OCI-LY1 (cell line): ENCODE data around the gene HSPA5.
"Not testable (repeated sequence)": the region's sequence is repeated elsewhere in the genome, so short reads cannot be mapped to it uniquely, and the experiment has no call there.

ENCODE experiments used
- H2AFZ ChIP-seq: fragments of 200-600 bp; sonication (generic), shearing (Covaris generic); 2 replicates; pipeline ENCODE4 v1.6.0; 2014; ENCODE audit warnings: antibody characterized with exemption, mild to moderate bottlenecking, low read length
- H3F3A ChIP-seq: fragments of 200-600 bp; sonication (generic), shearing (Covaris generic); 2 replicates; pipeline ENCODE4 v1.6.0; 2014; ENCODE audit warnings: mild to moderate bottlenecking, antibody characterized with exemption, low read length, moderate library complexity; ENCODE audit not compliant: insufficient read depth
- H3K27ac ChIP-seq: fragments of 200-600 bp; sonication (generic); 2 replicates; pipeline ENCODE4 v1.5.1; 2014; ENCODE audit warnings: low read length, mixed run types, mild to moderate bottlenecking, low read depth; ENCODE audit not compliant: poor library complexity, severe bottlenecking
- H3K27me3 ChIP-seq: fragments of 200-600 bp; sonication (generic); 2 replicates; pipeline ENCODE4 v1.6.0; 2014; ENCODE audit warnings: antibody characterized with exemption, mild to moderate bottlenecking, low read length, moderate library complexity; ENCODE audit not compliant: insufficient read depth
- H3K36me3 ChIP-seq: fragments of 200-600 bp; sonication (generic); 2 replicates; pipeline ENCODE4 v1.6.1; 2014; ENCODE audit warnings: mild to moderate bottlenecking, antibody characterized with exemption, low read length, moderate library complexity, mixed read lengths; ENCODE audit not compliant: insufficient read depth
- H3K4me1 ChIP-seq: fragments of 200-600 bp; sonication (generic); 2 replicates; pipeline ENCODE4 v1.5.1; 2014; ENCODE audit warnings: mild to moderate bottlenecking, low read length, moderate library complexity; ENCODE audit not compliant: insufficient read depth, severe bottlenecking
- H3K4me2 ChIP-seq: fragments of 200-600 bp; sonication (generic), shearing (Covaris generic); 2 replicates; pipeline ENCODE4 v1.6.1; 2014; ENCODE audit warnings: low read length
- H3K4me3 ChIP-seq: fragments of 200-600 bp; sonication (generic); 2 replicates; pipeline ENCODE4 v1.5.1; 2014; ENCODE audit warnings: low read length, low read depth, mild to moderate bottlenecking, mixed read lengths; ENCODE audit not compliant: poor library complexity, severe bottlenecking
- H3K79me2 ChIP-seq: fragments of 200-600 bp; shearing (Covaris generic); 2 replicates; pipeline ENCODE4 v1.6.1; 2016; ENCODE audit warnings: mixed run types, low read length, mixed read lengths; ENCODE audit not compliant: insufficient read depth
- H3K9ac ChIP-seq: fragments of 200-600 bp; sonication (generic), shearing (Covaris generic); 2 replicates; pipeline ENCODE4 v1.6.1; 2014; ENCODE audit warnings: mild to moderate bottlenecking, low read length, mixed read lengths
- H3K9me2 ChIP-seq: fragments of 200-600 bp; sonication (generic), shearing (Covaris generic); 2 replicates; pipeline ENCODE4 v1.6.1; 2014; ENCODE audit warnings: low read depth, mild to moderate bottlenecking, low read length, mixed read lengths
- H3K9me3 ChIP-seq: fragments of 200-600 bp; shearing (Covaris generic); 2 replicates; pipeline ENCODE4 v1.6.1; 2014; ENCODE audit warnings: low read length, mixed read lengths
- H4K20me1 ChIP-seq: fragments of 200-600 bp; sonication (generic), shearing (Covaris generic); 2 replicates; pipeline ENCODE4 v1.6.0; 2016; ENCODE audit warnings: mild to moderate bottlenecking, low read length; ENCODE audit not compliant: insufficient read depth
- CTCF ChIP-seq: fragments of 200-600 bp; sonication (generic), shearing (Covaris generic); IDR thresholded peaks from 2 replicates; pipeline ENCODE4 v1.5.1; 2017; ENCODE audit warnings: mild to moderate bottlenecking, antibody characterized with exemption, low read length, moderate library complexity, mixed read lengths
- EZH2 ChIP-seq: fragments of 200-600 bp; sonication (generic), shearing (Covaris generic); IDR thresholded peaks from 2 replicates; pipeline ENCODE4 v1.8.0; 2017; ENCODE audit warnings: borderline replicate concordance, mixed run types, mild to moderate bottlenecking, antibody characterized with exemption, low read length, moderate library complexity, mixed read lengths

Gene HSPA5

DNA sequence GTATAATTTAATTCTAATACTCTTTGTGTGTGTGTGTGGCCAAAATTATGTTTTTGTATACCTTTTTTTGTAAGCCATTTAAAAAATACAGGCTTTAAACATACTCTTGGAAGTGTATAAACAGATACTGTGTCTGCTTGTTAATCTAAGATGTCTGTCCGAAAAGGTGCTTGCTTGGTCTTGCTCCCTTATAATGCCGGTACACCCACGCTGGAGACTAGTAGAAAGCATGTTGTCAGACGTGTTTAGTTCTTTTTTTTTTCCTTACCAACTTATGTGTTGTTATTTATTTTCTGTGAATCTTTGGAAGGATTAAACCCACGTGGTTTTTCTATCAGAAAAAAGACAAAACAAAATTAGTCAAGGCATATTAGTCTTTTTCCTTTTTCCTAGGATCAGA lies 29.9 kb upstream of the HSPA5 start:
- H3K9me2 ChIP-seq: no peaks in the 10 kb centered on the region
- no peaks in the 10 kb centered on the region for H3F3A ChIP-seq
- no peak overlapping the region for H2AFZ ChIP-seq
- H3K27ac ChIP-seq: no peak overlapping the region
- H3K4me1 ChIP-seq: peaks cover 14% of the 10 kb centered on the region
- no peaks in the 10 kb centered on the region for H3K9me3 ChIP-seq
- H3K36me3 ChIP-seq: peaks cover 13% of the 10 kb centered on the region
- H3K4me3 ChIP-seq: no peak overlapping the region
- no peak overlapping the region for H3K4me2 ChIP-seq
- H4K20me1 ChIP-seq: no peaks in the 10 kb centered on the region
- TF ChIP-seq EZH2 (no peak), CTCF (no peak)
- no peak overlapping the region for H3K9ac ChIP-seq
- no peaks in the 10 kb centered on the region for H3K27me3 ChIP-seq
- H3K79me2 ChIP-seq: peaks cover 80% of the 10 kb centered on the region

DNA sequence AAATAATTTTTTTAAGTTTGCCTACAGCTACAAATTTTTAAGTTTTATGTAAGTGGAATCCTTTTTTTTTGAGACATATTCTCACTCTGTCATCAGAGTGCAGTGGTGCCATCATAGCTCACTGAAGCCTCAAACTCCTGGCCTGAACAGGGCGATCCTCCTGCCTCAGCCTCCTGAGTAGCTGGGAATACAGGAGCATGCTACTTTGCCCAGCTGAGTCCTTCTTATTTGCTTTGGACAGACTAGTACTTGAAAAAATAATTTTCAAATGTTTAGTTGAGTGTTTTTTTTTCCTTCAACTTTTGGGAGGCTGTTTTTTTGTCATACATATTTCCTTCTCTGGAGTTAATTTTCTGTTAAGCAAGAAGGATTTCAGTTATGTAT lies 27.9 kb upstream of the HSPA5 start:
- H4K20me1 ChIP-seq: no peaks in the 10 kb centered on the region
- TF ChIP-seq CTCF: no peak
- no peak for TF ChIP-seq EZH2
- H3F3A ChIP-seq: no peaks in the 10 kb centered on the region
- H3K27ac ChIP-seq: no peak overlapping the region
- peaks cover 78% of the 10 kb centered on the region for H3K79me2 ChIP-seq
- H3K36me3 ChIP-seq: peaks cover 19% of the 10 kb centered on the region
- H3K27me3 ChIP-seq: no peaks in the 10 kb centered on the region
- no peak overlapping the region for H3K4me3 ChIP-seq
- H3K9me2 ChIP-seq: no peaks in the 10 kb centered on the region
- no peaks in the 10 kb centered on the region for H3K9me3 ChIP-seq
- no peak overlapping the region for H3K4me2 ChIP-seq
- no peak overlapping the region for H2AFZ ChIP-seq
- H3K4me1 ChIP-seq: peaks cover 26% of the 10 kb centered on the region
- H3K9ac ChIP-seq: no peak overlapping the region

DNA sequence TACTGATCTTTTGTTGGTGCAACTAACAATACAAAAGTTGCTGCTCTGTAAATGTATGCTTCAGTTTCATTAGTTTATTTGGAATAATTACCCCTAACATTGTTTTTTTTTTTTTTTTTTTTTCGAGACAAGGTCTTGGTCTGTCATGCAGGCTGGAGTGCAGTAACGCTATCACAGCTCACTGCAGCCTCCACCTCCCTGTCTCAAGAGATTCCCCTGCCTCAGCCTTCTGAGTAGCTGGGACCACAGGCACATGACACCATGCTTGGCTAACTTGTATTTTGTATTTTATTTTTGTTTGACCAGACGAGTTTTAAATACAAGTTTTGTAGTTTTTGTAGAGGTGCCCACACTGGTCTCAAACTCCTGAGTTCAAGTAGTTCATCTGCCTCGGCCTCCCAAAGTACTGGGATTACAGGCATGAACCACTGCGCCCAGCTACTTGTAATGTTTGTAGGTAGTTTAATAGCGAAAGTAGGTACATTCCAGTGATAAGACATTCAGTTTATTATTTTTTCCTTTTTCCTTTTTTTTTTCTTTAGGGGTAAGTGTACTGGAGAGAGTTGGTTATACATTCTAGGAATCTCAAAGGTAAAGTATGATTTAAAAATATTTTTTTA lies 27.4 kb upstream of the HSPA5 start:
- no peak overlapping the region for H3K27ac ChIP-seq
- no peaks in the 10 kb centered on the region for H4K20me1 ChIP-seq
- H3K9me2 ChIP-seq: no peaks in the 10 kb centered on the region
- H3K27me3 ChIP-seq: no peaks in the 10 kb centered on the region
- no peaks in the 10 kb centered on the region for H3K9me3 ChIP-seq
- H3K36me3 ChIP-seq: peaks cover 19% of the 10 kb centered on the region
- no peak overlapping the region for H3K4me3 ChIP-seq
- no peak overlapping the region; the same call in 1 of the 2 replicates for H3K9ac ChIP-seq
- no peak overlapping the region for H2AFZ ChIP-seq
- TF ChIP-seq CTCF (no peak), EZH2 (no peak)
- no peaks in the 10 kb centered on the region for H3F3A ChIP-seq
- peak overlapping the region; percentile 10; the same call in 1 of the 2 replicates for H3K4me2 ChIP-seq
- peaks cover 77% of the 10 kb centered on the region for H3K79me2 ChIP-seq
- H3K4me1 ChIP-seq: peaks cover 31% of the 10 kb centered on the region

GRCh38 chr9:125264068-125264467 lies 22.9 kb upstream of the HSPA5 start:
- Histone ChIP-seq H3K36me3 (peaks cover 11% of the 10 kb centered on the region; the same call in 1 of the 2 replicates), H3K4me2 (peak overlapping the region; percentile 98), H3K27ac (peak overlapping the region; percentile 57), H3K9ac (peak overlapping the region; percentile 89; the same call in 1 of the 2 replicates), H3K4me3 (peak overlapping the region; percentile 91), H3K79me2 (peaks cover 58% of the 10 kb centered on the region), H3K4me1 (peaks cover 48% of the 10 kb centered on the region)
- H2AFZ ChIP-seq, H3F3A ChIP-seq, H3K9me2 ChIP-seq, H3K27me3 ChIP-seq, H4K20me1 ChIP-seq, H3K9me3 ChIP-seq: not testable (repeated sequence)
